Activated CD8-positive, alpha-beta memory T cell treated with anti-CD3 and anti-CD28 coated beads, Interleukin-2, amount 50 U/mL, for 1 hour (primary cell): ENCODE results near the gene SEMA3G.

Source experiments
- DNase-seq: peaks from one replicate; pipeline ENCODE4 v3.0.0-alpha.2; 2020; ENCODE audit errors: extremely low read depth

Gene SEMA3G

DNA sequence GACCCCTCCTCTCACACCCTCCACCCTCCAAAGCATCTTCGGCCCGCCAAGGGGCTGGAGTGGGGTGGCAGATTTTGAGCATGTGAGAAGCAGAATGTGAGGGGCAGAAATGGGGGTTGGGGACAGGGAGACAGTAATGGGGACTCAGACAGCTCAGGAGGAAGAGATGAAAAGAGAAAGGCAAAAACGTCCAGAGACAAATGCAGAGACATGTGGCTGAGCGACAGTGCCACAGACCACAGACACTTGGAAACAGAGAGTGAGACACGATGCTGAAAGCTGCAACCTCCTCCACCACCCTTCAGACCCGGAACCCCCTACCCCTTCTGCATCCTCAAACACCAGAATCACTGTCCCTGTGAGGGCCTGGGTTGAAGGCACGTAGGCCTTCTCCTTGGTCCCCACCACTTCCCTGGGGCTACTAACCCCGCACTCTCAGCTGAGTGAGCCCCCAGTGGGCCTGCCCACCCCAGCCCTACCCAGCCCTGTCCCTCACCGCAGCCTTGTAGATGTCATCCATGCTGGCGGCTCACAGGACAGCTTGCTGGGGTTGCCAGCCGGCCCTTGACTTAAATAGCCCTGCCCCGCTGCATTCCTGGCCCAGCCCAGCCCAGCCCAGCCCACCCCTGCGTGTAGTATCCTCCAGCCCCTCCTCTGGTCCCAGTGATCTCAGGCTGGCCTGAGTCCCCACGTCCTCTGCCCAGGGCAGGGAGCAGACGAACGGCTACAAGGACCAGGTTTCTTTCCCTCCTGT, 8.8 kb upstream of the SEMA3G start, which contains the start of gene TNNC1:
TSS of gene TNNC1 (minus strand) at position 546 of the 754 bp plus-strand sequence. CDS start at position 520, 26 bp downstream.
- no peak for DNase-seq

DNA sequence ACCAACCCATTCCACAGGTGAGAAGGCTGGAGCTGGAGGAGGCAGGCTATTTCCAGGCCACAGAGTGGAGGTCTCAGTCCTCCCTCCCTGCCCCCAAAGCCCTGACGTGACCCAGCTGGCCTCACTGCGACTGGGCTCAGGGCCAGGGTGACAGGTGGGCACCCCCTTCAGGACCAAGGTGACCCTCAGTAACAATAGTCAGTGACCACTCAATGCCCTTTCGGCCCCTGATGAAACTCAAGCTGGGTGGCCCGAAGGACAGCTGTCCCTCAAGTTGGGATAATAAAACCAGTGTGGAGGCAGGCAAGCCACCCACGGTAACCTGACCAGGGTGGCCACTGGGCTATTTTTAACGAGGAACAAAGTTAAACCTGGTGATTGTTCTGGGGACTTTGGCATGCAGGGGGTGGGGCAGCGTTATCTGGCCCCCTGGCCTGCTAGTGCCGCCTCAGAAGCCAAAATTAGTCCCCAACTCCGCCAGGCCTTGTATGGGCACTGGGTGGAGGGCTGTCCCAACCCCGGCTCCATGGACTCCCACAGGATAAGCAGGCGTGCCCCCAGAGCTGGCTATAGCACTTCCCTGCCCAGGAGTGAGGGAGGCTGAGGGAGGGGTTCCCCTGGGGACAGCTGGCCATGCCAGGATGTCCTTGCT, 7.8 kb upstream of the SEMA3G start:
- DNase-seq = no peak

DNA sequence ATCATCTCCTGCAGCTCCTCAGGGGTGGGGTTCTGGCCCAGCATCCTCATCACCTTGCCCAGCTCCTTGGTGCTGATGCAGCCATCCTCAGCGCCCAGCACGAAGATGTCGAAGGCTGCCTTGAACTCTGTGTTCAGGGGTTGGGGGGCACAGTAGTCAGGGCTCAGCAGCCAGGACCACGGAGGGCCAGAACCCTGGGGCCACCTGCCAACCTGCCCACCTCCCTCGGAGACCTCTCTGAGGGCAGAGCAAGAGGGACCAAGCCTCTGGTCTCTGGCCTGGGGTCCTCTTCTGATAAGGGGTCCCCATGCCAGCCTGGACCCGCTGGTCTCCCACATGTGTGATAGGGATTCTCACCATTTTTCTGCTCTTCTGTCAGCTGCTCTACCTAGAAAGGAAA, 7.2 kb upstream of the SEMA3G start:
- DNase-seq = no peak

DNA sequence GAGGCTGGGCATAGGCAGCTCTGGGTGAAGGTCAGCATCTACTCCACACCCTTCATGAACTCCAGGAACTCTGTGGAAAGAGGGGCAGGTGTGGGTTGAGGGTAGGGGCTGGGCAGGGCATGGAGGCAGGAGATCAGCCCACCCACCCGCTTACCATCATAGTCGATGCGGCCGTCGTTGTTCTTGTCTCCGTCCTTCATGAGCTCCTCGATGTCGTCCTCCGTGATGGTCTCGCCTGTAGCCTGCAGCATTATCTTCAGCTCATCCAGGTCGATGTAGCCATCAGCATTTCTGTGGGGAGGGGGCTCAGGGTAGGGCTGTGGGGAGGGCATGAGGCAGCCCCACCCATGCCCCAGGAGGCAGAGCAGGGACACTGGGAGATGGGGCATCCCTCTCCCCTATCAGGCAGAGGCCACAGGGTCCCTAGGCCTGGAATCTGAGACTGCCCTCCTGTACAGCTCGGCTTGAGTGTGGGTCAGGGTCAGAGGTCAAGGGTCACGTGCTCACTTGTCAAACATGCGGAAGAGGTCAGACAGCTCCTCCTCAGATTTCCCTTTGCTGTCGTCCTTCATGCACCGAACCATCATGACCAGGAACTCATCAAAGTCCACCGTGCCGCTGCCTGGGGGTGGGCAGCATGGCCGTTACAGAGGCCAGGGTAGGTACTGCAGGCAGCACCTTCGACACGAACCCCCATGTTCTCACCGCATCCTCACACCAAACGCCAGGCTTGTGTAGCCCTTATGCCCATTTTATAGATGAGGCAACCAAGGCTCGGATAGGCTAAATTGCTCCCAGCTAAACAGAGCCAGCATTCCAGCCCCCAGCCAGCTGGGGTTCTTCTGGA, 6.6 kb upstream of the SEMA3G start:
- DNase-seq = no peak

DNA sequence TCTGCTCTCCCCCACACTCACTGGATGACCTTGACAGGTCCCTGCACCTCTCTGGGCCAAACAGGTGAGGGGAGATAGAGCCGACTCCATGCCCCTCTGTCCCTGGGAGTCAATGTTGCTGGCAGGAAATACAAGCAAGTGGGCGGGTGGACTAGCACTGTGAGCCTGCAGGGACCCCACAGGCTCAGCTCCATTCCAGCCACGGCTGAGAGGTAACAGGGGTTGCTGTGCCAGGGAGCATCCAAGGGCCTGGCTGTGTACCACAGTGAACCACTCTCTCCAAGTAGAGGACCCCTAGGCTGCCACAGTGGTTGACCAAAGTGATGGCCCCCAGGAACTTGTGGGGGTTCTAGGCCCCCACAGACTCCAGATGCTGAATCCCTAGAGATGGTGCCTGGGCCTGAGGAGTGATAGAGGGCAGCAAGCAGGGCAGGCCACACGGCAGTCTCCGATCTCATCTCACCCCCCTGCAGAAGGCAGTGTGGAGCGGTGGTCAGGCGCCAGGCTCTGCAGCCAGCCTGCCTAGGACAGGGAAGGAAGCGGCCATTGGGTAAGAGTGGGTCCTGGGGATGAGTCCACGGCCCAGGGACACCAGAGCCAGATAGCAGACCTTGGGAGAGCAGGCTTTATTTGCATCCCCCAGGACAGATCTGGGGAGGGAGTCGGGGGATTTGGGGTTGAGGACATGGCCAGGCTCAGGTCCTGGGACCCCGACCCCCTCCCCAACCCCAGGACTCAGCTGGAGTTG, 5.8 kb upstream of the SEMA3G start:
- DNase-seq = no peak

DNA sequence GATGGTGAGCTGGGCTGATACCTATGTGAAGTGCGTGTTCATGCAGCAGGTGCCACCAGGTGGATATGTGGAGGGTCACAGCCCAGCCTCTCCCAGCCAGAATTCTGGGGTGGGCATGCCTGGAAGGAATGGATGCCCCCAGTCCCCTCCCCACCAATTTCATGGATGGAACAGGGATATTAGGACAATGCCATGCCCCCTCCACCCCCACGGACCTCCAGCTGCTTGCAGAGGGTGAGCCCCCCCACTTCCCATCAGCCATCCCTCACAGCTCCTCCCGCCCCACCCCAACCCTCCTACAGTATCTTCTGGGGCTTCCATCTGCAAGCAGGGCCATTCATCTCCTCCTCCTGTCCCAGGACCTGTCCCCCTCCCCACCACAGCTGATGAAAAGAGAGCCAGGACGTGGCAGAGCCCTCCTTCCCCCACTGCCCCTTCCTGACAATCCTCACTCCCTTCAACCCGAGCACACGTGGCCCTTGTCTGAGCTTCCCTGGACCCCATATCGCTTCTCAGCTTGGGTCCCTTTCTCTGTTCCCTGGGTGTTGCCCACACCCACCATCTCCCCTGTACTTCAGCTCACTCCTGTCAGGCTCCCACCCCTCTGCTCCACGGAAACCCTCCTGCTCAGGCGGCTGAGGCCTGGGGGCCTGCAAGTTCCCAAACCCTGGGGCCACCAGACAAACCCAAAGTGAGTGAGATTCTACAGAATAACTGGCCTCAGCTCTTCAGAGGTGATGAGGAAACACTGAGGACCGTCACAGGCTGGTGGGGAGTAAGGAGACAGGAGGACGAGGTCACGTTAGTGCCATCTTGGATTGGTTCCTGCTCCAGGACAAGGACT, 2.8 kb upstream of the SEMA3G start:
- no peak for DNase-seq

DNA sequence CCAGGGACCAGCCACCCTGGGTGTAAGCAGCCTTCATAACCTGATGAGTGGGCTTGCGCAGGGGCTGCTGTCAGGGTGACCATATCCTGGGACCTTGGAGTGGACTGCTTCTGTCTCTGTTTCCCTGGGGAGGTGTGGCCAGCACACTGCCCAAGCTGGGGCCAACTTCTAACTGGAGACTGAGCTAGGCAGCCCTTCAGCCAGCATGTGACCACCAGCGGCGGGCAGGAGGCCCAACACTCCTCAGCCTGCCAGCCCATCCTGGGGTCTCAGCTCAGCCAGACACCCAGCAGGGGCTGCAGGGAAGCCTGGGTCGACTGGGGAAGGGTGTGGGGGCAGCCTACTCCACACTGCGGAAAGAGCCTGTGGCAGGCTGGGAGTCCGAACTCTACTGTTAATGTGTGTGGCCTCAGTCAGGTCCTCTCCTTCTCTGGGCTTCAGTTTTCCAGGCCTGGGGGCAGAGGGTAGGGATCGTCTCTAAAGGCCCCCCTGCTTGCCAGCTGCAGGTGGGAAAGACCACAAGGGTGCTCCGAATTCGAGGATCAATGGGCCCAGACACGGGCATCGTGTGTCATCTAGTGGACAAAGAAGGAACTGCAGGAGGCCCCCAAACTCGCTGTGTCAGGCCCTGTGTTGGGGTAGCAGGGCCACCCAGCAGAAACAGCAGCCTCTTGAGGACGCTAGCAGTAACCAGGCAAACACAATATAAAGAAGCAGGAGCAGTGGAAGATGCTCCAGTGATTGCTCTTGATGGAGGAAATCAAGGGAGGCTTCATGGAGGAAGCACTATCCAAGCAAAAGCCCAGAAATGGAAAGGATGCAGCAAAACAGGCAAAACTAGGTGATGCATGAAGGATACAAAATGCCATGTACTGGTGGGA, 2.0 kb upstream of the SEMA3G start:
- peak; percentile 36 for DNase-seq

DNA sequence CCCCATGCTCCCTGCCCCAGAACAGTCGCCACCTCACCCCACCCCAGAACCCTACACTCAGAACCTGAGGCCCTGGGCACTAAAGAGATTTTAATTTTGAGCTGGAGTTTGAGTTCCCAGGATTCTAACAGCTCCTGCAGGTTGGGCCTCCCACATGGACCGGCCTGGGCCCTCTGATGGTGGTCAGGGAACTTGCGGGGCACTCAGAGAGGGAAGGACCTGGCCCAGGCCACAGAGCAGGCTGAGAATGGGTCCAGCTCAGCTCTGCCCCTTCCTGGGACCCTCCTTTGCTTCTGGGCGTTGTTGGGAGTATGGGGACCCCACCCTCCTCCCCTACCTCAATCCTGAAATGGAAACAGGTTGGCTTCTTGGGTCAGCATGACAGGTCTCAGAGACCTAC, 1.1 kb upstream of the SEMA3G start:
- no peak for DNase-seq

DNA sequence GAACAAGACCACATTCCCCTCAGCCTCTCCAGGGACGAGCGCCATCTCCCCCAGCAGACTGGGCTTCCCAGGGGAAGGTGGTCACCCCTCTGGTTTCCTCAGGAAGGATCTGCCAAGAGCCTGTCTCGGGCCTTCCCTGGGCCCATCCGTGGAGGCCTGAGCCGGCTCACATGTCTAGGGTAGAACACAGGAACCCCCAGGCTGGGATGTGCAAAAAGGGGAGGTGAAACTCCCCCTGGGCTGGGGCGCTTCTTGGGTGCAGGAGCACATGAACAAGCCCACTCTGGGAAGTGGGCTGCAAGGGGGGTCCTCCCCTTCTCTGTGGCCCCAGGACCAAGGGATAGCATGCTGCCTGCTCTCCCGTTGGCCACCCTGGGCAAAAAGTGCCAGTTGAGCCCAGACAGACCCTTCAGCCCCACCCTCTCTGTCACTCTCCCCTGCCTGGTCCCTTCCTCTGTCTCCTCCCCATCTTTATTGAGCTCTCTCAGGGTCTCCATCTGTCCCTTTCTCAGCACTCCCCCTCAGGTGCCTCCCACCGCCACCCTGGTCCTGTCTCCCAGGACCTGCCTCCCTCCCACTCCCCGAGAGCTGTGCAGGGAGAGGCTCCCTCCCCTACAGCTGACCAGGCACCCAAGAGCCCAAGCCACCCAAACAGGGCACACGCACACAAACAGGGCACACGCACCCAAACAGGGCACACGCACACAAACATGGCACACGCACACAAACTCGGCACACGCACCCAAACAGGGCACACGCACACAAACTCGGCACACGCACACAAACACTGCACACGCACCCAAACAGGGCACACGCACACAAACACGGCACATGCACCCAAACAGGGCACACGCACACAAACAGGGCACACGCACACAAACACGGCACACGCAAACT, 864 bp downstream of the SEMA3G start:
- DNase-seq = no peak

DNA sequence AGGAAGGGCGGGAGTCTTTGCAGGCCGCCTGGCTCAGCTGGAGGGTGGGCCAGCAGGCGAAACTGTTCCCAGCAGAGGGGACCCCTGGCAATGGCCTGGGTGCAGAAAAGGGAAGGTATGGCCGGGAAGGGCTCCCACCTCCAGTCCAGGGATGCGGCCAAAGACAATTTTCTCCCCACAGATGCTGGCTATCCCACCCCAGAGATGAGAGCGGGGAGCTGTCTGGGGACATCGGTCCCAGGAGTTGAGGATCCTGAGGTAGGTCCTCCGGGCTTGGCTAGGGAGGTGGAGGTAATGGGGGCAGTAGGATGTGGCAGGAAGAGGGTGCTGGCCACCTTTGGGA, 1.7 kb downstream of the SEMA3G start:
- no peak for DNase-seq

DNA sequence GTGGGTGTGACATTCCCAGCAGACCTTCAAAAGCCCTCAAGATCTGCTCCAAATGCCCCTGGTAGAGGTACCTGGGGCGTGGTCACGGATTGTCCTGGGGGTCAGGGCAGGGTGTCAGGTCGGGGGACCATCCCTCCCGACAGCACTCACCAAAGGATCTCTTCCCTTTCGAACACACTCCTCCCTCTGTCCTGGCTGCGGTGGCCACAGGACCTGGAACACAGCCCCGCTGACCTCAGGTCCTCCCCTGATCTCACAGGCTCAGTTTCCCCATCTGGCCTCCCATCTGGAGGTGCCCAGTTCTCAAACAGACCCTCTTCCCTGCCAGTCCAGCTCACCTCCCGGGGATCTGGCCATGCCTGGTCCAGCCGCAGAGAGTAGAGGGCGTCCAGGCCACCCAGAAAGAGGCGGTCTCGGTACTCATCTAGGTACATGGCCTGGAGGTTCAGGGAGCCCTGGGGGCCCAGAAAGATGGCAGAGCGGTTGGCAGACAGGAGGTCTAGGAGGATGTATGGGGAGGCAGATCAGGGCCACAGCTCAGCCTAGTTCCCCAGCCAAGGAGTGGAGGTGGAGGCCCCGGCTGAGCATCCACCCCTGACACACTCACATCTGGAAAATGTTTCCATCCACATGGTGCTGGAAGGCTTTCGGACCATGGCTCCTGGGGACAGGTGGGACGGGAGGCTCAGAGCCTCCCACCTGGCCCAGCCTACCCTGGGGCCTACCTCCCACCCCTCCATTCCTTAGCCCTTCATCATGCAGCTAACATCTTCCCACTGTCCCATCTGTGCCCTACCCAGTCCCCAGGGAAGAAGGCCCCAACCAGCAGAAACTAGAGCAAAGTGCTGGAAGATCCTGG, 2.3 kb downstream of the SEMA3G start:
- DNase-seq = no peak

DNA sequence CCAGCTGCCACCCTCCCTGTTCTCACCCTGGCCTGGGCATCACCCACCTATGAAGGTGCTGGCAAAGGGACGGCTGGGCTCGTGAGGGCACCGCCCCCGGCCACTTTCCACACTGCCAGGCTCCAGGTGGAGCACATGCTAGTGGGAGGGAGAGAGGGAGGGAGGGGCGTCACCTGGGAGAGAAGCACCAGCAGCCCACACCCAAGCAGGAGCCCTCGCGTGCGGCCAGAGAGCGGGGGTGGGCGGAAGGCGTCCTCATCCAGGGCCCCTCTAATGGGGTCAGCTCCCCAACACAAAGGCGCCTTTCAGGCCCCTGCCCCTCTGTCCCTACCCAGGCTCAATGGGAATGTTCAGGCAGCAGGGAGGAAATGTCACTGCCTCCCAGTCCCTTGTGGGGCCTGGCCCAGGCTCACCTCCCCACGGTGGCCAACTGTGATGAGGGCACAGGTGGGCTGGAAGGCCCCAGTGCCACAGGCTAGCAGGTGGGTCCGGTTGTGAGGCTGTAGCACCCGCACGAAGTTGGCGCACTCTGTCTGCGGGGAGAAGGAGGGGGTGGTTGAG, 3.1 kb downstream of the SEMA3G start:
- DNase-seq = no peak

DNA sequence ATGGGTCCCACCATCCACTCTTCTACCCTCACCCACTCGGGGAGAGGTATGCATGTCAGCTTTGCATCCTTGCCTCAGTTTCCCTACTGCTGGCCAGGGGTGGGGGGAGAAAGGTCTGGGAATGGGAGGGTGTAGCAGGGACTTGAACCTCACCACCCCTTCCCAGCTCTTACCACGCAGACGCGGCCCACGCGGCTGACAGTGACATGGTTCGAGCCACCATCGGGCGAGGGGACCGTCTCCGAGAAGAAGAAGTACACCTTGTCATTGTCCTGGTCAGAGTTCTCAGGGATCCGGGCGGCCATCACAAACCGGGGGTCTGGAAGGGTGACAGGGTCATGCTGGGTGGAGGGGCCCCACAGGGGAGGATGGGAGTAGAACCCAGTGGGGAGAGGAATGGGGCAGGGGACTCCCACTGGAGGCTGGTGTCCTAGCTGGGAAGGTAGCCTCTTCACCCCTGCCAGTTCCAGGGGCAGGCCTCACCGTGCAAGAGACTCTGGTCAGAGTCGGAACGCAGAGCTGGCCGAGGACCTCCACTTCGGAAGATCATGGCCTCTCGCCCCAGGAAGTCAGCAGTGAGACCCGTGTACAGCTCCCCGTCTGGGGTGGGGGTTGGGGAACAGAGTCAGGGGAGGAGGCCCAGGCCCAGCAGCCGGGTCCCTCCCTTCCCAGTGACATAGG, 3.7 kb downstream of the SEMA3G start:
- no peak for DNase-seq

DNA sequence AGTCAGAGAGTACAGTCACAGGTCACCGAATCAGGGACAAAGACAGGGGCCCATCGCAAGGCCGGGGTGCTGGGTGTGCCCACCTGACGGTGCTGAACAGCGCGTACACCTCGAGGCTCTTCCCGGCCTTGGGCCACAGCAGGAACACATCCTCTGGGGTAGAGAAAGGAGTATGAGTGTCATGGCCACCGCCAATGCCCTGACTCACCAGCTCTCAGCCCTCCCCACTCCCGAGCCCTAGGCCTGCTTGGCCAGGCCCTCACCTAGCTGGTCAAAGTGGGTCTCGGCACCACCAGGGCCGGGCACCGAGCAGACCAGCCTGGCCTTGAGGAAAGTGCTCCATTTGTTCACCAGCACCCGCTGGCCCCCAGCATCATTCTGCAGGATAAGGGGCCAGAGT, 4.2 kb downstream of the SEMA3G start:
- DNase-seq = no peak

DNA sequence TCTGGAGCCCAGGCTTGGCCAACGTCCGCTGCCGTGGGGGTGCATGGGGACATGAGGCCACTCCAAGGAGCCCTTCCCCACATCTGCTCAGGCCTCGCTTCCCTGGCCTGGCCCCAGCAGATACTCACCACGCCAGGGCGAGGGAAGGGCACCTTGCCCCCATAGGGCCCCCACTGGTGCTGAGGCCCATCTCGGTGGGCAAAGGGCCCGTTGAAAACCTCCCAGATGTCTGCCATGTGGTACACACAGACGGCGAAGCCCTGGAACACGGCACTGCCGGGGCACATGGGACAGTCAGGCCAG, 4.7 kb downstream of the SEMA3G start:
- no peak for DNase-seq

DNA sequence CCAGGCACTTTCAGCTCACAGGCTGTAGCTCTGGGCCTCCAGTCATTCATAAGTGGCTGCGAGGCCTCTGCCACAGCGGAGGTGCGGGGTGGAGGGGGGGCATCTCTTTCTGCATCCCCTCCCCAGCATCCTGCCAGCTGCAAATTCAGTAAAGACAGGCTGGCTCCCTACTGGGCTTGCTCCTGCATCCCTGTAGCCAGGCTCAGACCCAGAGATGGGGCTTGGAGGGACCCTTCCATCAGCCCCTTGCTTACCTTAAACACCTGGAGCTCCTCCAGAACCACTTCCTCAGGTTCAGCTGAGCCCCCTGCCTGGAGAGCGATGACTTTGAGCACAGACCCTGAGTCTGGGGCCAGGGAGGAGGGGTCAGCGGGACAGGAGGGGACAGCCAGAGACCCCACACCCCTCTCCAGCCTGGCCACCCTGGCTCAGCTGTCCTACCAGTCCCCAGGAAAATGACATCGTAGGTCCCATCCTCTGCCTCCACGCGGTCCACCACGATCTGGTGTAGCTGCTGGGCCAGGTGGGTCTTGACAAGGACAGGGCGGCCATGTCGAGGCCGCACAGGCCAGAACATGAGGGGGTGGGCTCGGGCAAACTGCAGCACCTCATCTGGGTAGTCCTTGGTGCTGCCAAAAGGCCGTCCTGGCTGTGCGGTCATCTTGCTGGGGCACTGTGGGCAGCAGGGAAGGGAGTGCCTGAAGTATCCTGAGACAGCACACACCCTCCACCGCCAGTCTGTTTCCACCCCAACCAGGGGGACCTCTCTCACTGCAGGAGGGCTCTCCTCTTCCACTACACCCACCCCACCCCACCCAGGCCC, 5.3 kb downstream of the SEMA3G start:
- no peak for DNase-seq
